ENCODE measurements around the gene MAL.

- TF ChIP-seq ZNF629 (CRISPR knock-in tag; conservative IDR thresholded peaks at IDR 0.05), result no peak
- no peak for TF ChIP-seq TOE1 (CRISPR knock-in tag; IDR thresholded peaks at IDR 0.05)
- no peak for TF ChIP-seq ZNF33B (CRISPR knock-in tag; IDR thresholded peaks at IDR 0.05)
- no peak for TF ChIP-seq ZNF788 (CRISPR knock-in tag; IDR thresholded peaks at IDR 0.05; ENCODE audit: borderline replicate concordance)
- no peak for TF ChIP-seq TCF7L2 (IDR thresholded peaks at IDR 0.05; ENCODE audit: low read depth, low read length)
- no peak for TF ChIP-seq EZH2 (conservative IDR thresholded peaks at IDR 0.05; ENCODE audit: low read depth, low read length)
These were observed 1.2 kb downstream of the MAL start for GRCh38 chr2:95026471-95027368.

Measured in HepG2 (cell line).